DMS79 treated with DMSO at 0.1 percent for 48 hours (cell line): ENCODE measurements around the gene LINGO3.

Experiments used
- DNase-seq: peaks from one replicate; lab custom pipeline; 2025; lab: John Stamatoyannopoulos, UW

Gene LINGO3

DNA sequence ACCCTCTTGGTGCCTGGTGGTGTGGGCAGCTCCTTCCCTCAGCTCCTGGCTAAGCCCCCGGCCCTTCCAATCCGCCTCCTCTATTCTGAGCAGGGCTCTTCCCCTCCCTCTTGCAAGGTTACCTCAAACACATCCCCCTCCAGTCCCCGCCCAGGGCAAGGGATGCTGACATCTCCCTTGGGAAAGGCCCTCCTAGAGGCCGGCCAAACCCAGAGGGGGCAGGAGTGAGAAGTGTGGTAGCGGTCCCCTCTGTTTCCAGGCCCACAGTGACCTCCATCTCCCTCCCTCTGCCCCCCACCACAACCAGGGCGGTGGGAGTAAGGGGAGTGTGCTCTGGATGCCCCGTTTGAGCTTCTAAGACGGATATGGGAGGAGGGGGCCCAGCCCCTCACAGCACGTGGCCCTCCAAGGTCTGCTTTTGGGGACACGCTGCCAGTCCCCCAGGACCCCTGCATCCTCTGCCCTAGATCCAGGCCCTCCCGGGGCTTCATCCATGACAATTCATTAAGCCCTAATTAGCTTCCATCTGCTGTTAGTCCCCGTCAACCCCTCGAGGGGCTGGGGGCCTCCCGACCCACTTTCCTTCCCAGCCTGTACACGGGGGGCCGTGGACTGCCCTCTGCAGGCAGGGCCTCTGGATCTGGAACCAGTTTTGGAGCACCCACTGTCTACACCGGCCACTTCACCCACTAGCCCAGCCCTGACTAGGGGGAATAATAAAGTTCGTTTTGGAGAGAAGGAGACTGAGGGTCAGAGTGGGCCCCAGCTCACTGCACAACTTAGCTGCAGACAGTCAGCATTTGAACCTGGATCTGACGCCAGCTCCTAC lies 2.3 kb downstream of the LINGO3 start:
- no peak for DNase-seq

- DNase-seq = no peak
These were observed 4.6 kb downstream of the LINGO3 start for GRCh38 chr19:2303211-2303798.

GRCh38 chr19:2302319-2303210 lies 5.4 kb downstream of the LINGO3 start:
- DNase-seq = no peak

DNA sequence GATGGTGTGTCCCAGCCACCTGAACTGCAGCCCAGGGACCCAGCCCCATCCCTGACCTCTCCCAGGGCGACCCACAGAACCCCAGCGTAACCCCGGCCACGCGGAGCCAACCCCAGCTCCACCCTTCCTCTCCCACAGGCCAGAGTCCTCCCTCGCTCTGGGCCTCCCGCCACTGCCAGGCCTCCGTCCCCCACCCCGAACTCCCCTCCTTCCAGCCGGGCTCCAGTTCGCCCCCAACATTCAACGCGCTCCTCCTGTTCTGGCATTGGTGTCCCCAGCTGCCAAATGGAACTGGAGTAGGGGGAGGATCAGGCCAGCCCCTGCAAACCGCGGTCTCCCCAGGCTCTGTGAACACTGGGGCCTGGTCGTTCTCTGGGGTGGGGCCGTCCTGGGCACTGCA lies 7.4 kb downstream of the LINGO3 start:
- DNase-seq = no peak

GRCh38 chr19:2296141-2296540 lies 11.8 kb downstream of the LINGO3 start:
- no peak for DNase-seq

GRCh38 chr19:2294687-2295335 lies 13.1 kb downstream of the LINGO3 start:
- no peak for DNase-seq

DNA sequence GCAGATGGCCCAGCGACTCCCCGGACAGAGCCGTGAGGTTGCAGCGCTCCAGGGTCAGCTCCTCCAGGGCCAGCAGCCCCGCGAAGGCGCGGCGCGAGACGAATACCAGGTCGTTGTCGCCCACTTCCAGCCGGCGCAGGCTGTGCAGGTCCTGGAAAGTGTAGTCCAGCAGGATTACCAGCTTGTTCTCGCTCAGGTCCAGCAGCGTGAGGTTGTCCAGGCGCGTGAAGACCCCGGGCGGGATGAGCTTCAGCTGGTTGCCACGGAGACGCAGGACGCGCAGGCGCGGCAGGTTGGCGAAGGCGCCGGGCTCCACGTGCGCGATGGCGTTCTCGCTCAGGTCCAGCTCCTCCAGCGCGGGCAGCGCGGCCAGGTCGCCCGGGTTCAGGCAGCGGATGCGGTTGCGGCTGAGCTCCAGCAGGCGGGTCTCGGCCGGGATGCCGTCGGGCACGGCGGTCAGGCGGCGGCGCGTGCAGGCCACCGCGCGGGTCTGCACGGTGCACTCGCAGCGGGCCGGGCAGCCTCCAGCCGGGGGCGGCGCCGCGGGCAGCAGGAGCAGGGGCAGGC lies 16.7 kb downstream of the LINGO3 start:
- peak; percentile 50 for DNase-seq

DNA sequence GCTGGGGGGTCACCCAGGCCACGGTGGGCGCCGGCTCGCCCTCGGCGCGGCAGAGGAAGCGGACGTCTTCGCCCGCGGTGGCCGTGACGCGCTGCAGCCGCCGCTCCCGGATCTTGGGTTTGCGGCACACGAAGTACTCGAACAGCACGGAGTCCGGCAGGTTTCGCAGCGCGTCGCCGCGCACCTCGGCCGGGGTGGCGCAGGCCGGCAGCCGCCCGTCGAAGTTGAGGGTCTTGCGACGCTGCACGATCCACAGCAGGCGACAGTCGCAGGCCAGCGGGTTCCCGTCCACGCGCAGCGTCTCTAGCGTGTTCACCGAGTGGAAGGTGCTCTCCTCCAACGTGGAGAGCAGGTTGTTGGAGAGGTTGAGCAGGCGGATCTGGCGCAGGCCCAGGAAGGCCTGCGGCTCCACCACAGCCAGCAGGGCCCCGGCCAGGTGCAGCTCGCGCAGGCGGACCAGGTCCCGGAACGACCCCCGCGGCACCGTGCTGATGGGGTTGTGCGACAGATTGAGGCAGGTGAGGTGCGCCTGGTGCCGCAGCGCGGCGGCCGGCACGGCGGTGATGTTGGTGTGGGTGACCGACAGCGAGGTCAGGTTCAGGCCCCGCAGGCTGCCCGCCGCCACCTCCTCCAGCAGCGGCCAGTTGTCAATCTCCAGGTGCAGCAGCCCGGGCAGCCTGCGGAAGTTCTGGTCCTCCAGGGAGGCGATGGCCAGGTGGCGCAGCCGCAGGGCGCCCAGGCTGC lies 17.3 kb downstream of the LINGO3 start:
- DNase-seq = peak; percentile 45

GRCh38 chr19:2289714-2290435 lies 18.1 kb downstream of the LINGO3 start:
- peak; percentile 9 for DNase-seq

DNA sequence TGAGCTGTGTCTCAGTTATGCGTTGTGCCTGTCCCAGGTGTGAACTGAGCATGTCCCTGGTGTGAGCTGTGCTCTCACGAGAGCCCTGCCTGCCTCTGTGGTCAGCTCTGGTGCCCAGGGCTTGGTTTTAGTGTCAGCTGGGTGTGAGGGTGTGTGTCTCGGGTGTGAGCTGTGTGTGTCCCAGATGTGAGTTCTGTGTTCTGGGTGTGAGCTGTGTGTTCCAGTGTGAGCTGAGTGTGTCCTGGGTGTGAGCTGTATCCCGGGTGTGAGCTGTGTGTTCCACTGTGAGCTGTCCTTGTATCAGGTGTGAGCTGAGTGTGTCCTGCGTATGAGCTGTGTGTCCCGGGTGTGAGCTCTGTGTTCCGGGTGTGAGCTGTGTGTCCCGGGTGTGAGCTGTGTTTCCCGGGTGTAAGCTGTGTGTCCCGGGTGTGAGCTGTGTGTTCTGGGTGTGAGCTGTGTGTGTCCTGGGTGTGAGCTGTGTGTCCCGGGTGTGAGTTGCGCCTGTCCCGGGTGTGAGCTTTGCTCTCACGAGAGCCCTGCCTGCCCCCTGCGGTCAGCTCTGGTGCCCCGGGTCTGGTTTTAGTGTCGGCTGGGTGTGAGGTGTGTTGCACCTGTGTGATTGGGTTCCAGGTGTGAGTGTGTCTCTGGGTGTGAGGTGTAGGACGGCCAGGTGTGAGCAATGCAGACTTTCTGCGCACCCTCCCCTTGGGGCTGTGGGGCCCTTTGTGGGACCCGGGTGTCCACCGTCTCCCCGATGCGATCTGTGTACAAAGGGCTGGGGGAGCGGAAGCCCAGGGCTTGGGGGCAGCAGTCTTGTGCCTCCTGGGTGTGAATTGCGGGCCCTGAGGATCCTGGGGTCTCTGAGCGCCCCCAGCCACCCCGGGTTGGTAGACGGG lies 18.9 kb downstream of the LINGO3 start:
- DNase-seq = no peak

GRCh38 chr19:2288338-2288817 lies 19.6 kb downstream of the LINGO3 start:
- DNase-seq = no peak

- no peak for DNase-seq
These were observed 20.2 kb downstream of the LINGO3 start for GRCh38 chr19:2287585-2288337.

- DNase-seq = no peak
These were observed 21.4 kb downstream of the LINGO3 start for GRCh38 chr19:2286402-2287140.

DNA sequence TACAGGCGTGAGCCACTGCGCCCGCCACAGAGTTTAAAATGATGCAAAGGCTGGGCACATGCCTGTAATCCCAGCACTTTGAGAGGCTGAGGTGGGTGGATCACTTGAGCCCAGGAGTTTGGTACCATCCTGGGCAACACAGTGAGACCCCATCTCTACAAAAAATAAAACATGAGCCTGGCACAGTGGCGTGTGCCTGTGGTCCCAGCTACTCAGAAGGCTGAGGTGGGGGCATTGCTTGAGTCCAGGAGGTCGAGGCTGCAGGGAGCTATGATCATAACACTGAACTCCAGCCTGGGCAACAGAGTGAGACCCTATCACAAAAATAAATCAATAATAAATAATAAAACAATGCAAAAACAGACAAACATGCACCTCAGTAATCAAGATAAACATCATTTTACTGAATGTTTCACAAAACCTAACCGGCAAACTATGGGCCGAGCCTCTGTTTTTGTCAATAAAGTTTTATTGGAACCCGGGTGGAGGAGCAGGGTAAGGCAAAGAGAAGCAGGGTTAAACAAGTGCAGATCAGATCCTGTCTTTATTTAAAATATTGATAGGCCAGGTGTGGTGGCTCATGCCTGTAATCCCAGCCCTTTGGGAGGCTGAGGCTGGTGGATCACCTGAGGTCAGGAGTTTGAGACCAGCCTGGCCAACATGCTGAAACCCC lies 24.0 kb downstream of the LINGO3 start:
- DNase-seq = no peak

DNA sequence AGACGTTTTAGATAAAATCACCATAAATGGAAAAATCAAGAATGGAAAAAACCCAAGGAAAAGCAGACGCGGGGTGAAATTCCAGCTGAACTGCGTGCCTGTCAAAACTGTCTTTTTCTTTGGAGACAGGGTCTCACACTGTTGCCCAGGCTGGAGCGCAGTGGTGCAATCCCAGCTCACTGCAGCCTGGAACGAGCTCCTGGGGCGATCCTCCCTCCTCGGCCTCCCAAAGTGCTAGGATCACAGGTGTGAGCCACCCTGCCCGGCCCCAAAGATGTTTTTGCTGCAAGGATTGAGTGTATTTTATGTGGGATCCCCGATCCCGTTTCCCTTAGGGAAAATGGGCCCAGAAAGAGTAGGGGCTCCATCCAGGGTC lies 25.1 kb downstream of the LINGO3 start:
- no peak for DNase-seq

DNA sequence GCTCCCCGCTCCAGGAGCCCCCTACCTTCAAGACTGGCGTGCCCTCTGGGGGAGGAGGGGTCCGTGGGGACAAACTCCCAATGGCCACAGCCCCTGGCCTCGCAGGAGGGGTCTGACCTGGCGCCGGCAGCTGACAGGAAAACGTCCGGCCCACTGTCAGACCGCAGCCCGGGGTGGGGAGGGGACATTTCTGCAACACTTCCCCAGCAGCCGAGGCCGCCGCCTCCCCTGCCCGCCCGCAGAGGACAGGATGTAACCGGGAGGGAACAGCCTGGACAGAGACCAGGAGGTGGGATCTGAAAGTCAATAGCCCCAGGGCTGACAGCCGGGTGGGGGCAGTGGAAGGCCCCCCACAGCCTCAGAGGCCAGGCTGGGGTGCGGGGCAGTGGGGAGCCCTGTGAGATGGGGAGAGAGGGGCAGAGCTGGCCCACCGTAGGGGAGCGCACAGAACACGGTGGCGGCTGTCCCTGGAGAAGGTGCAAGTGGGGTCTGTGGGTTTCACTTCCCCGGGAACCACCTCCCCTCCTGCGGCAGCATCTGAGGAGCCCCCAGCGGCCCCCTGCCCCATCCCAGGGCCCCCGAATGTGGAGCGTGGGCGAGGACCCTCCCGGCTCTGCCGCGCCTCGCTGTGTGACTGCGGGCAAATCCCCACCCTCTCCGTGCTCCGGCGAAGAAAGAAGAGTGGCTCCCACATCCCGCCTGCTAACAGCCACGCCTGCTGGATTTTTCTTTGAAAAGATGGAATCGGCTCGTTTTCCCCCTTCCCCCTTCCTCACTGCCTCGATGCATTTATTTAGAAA lies 25.7 kb downstream of the LINGO3 start, which contains the start of gene PEAK3:
Gene PEAK3, minus strand, starts transcription at position 114 of the 800 bp plus-strand sequence. CDS start 1,244 bp downstream, outside the sequence.
- DNase-seq = no peak
